Karpas-422 (cell line): ENCODE results near the gene TAS1R1. TPM values are rescaled to one million over a fixed set of nuclear protein-coding genes. Genes with fewer than 3 reads are reported as not detected.
A peak's percentile ranks its signal among the peaks of the same experiment; 100 is the strongest.

Experiments used
- DNase-seq: peaks from one replicate; pipeline ENCODE4 v3.0.0-alpha.2; 2015
- H2AFZ ChIP-seq: fragments of 200-600 bp; sonication (generic); 2 replicates; pipeline ENCODE4 v1.6.1; 2014; ENCODE audit warnings: antibody characterized with exemption, low read length, mixed read lengths
- H3K27ac ChIP-seq: fragments of 200-600 bp; sonication (generic); 2 replicates; pipeline ENCODE4 v1.5.1; 2014; ENCODE audit warnings: mild to moderate bottlenecking, low read length, moderate library complexity
- H3K27me3 ChIP-seq: fragments of 200-600 bp; sonication (generic); 2 replicates; pipeline ENCODE4 v1.6.1; 2014; ENCODE audit warnings: low read length, mixed read lengths
- H3K36me3 ChIP-seq: fragments of 200-600 bp; sonication (generic); 2 replicates; pipeline ENCODE4 v1.6.1; 2014; ENCODE audit warnings: low read length, mixed read lengths; ENCODE audit not compliant: insufficient read depth
- H3K4me1 ChIP-seq: fragments of 200-600 bp; sonication (generic); 2 replicates; pipeline ENCODE4 v1.6.1; 2014; ENCODE audit warnings: mild to moderate bottlenecking, low read length, mixed read lengths
- H3K4me2 ChIP-seq: fragments of 200-600 bp; sonication (generic); 2 replicates; pipeline ENCODE4 v1.6.1; 2014; ENCODE audit warnings: low read length, low read depth, mild to moderate bottlenecking; ENCODE audit not compliant: poor library complexity, severe bottlenecking
- H3K4me3 ChIP-seq: fragments of 200-600 bp; sonication (generic); 2 replicates; pipeline ENCODE4 v1.5.1; 2014; ENCODE audit warnings: mild to moderate bottlenecking, antibody characterized with exemption, low read length, mixed read lengths
- H3K79me2 ChIP-seq: fragments of 200-600 bp; sonication (generic); 2 replicates; pipeline ENCODE4 v1.6.1; 2014; ENCODE audit warnings: mild to moderate bottlenecking, low read length, mixed read lengths
- H3K9ac ChIP-seq: fragments of 200-600 bp; sonication (generic); 2 replicates; pipeline ENCODE4 v1.6.0; 2014; ENCODE audit warnings: low read length
- H3K9me2 ChIP-seq: fragments of 200-600 bp; sonication (generic), shearing (Covaris generic); replicated peaks from 2 replicates; pipeline ENCODE4 v1.6.0; 2014; ENCODE audit warnings: mild to moderate bottlenecking, low read length, moderate library complexity; ENCODE audit not compliant: insufficient read depth
- H3K9me3 ChIP-seq: fragments of 300-700, 200-600 bp; sonication (generic); 2 replicates; pipeline ENCODE4 v1.6.1; 2014; ENCODE audit warnings: low read length, mixed read lengths
- H4K20me1 ChIP-seq: fragments of 200-600 bp; sonication (generic); 2 replicates; pipeline ENCODE4 v1.6.1; 2014; ENCODE audit warnings: mild to moderate bottlenecking, antibody characterized with exemption, low read length, low read depth; ENCODE audit not compliant: insufficient read depth
- total RNA-seq: library from RNA; depleted of rRNA; stranded (reverse); fragments of >200 nt; shearing (Covaris generic); gene quantifications from 2 replicates; pipeline ENCODE4 v1.2.3, GENCODE V29; 2014; ENCODE audit warnings: low replicate concordance; rRNA removed

The TAS1R1 gene
- not detected in 2 replicates for total RNA-seq

DNA sequence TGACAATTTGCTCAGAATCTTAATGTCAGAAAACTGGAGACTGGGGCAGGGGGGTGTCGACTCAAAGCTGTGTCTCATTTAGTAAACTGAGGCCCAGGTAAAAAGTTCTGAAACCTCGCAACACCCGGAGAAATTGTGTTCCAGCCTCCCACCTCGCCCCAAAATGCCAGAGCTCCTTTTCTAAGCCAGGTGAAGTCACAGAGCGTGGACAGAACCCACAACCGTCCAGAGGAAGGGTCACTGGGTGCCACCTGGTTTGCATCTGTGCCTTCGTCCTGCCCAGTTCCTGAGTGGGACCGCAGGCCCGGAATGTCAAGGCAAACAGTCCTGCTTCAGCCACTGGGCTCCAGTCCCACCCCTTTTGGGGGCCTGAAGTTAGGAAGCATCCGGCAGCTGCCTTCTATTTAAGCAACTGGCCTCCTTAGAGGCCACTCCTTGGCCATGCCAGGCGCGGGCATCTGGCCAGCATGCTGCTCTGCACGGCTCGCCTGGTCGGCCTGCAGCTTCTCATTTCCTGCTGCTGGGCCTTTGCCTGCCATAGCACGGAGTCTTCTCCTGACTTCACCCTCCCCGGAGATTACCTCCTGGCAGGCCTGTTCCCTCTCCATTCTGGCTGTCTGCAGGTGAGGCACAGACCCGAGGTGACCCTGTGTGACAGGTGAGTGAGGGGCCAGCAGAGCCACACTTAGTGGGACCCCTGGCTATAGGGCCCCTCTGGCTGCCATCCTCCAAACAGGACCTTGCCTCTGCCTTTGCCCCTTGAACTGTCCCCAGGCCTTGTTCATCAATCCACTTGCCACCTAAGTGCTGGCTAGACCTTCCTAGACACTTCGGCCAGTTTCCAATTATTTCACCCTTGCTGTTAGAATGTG, at the start of gene TAS1R1:
TAS1R1 (plus strand) TSS at position 401 of the 872 bp plus-strand sequence; CDS start at position 468, 67 bp downstream.
- H2AFZ ChIP-seq, result peak within 1 kb of the TSS; percentile 95
- peaks cover 19% of the 10 kb centered on the region for H3K4me1 ChIP-seq
- H3K4me2 ChIP-seq, result peak within 1 kb of the TSS; percentile 91
- peak within 1 kb of the TSS; percentile 64 for H3K27ac ChIP-seq
- DNase-seq, result no peak
- no peaks in the 10 kb centered on the region; the same call in 1 of the 2 replicates for H4K20me1 ChIP-seq
- peaks cover 6% of the 10 kb centered on the region for H3K36me3 ChIP-seq
- H3K4me3 ChIP-seq, result peak within 1 kb of the TSS; percentile 100
- H3K9ac ChIP-seq, result peak within 1 kb of the TSS; percentile 100
- H3K79me2 ChIP-seq, result peaks cover 29% of the 10 kb centered on the region
- no peaks in the 10 kb centered on the region for H3K9me3 ChIP-seq
- H3K9me2 ChIP-seq, result no peaks in the 10 kb centered on the region
- no peaks in the 10 kb centered on the region for H3K27me3 ChIP-seq

DNA sequence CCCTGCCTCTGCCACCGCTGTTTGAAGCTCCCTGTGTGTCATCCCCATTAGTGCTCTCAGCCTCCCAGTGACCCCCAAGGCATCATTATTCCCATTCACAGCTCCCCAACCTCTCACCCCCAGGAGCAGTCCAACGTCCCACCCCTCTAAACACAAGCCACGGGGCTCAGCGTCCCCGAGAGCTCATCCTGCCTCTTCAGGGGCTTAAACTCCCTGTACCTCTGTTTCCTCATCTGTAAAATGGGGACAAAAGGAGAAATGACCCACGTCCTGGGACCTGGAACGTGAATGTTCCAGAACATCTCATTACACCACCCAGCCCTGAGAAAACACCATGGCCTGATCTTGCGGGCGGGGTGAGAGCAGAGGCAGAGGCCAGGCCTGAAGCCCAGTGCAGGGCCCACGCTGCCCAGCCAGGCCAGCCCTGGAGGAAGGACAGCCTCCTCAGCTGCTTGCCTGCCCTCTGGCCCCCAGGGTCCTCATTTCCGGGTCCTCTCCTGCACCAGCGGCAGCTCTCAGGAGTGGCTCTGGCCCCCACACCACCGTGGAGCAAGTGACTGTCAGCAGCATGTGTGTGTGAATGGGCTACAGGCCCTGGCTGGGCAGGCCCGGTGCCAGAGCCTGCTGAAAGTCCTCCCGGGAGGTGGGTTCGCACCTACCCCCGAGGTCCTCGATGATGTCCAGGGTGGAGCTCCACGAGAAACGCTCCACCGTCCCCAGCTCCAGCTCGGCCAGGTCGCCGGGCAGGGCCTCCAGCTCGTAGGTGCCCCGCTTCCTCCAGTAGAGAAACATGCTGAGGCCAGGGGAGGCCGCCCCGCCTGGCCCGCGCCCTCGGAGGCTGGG, 49.5 kb upstream of the TAS1R1 start:
- Histone ChIP-seq H4K20me1 (no peaks in the 10 kb centered on the region), H3K27ac (no peak overlapping the region), H3K27me3 (no peaks in the 10 kb centered on the region), H3K36me3 (no peaks in the 10 kb centered on the region), H3K9me2 (no peaks in the 10 kb centered on the region), H3K9me3 (no peaks in the 10 kb centered on the region), H3K79me2 (no peaks in the 10 kb centered on the region), H3K4me1 (no peaks in the 10 kb centered on the region), H3K9ac (no peak overlapping the region), H3K4me2 (no peak overlapping the region), H3K4me3 (no peak overlapping the region), H2AFZ (no peak overlapping the region)
- DNase-seq, result no peak

DNA sequence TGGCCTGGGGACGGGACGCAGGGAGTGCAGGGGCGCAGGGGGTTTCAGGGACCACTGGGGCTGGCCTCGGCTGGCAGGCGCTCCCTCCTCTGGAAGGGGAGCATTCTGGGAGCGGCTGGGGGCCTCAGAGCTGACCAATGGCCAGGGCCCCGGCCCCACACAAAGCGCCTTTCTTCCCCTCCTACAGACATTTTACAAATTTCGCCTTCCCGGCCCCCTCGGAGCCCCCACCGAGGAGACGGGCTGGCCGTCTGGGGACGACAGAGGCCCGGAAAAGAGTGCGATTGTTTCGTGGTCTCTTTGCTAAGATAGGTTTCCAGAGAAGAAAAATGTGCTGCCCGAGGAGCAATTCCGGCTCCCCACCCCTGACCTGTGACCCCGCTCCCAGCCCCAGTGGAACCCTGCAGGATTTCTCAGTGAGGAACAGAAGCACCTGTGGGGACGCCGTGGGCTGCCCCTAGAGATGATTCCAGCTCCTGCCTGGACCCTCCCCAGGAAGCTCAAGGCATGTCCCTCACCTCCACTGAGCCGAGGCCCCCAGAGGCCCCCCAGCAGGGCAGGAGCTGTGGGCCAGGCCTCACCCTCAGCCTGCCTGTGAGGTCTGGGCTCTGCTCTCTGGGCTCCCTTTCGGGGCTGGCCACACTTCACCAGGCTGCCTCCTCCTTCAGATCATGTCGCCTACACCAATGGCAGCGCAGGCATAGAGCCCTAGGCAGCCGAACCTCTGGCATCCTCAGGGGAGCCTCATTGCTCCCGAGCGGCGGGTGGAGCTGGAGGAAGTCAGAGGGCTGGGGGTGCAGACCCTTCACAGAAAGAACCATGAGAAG, 48.7 kb upstream of the TAS1R1 start:
- no peaks in the 10 kb centered on the region for H3K36me3 ChIP-seq
- H3K79me2 ChIP-seq, result no peaks in the 10 kb centered on the region
- H3K4me1 ChIP-seq, result no peaks in the 10 kb centered on the region
- DNase-seq, result no peak
- H2AFZ ChIP-seq, result no peak overlapping the region
- H3K4me3 ChIP-seq, result no peak overlapping the region
- no peaks in the 10 kb centered on the region for H4K20me1 ChIP-seq
- no peak overlapping the region for H3K27ac ChIP-seq
- H3K9me3 ChIP-seq, result no peaks in the 10 kb centered on the region
- H3K27me3 ChIP-seq, result no peaks in the 10 kb centered on the region
- H3K4me2 ChIP-seq, result no peak overlapping the region
- H3K9ac ChIP-seq, result no peak overlapping the region
- no peaks in the 10 kb centered on the region for H3K9me2 ChIP-seq

DNA sequence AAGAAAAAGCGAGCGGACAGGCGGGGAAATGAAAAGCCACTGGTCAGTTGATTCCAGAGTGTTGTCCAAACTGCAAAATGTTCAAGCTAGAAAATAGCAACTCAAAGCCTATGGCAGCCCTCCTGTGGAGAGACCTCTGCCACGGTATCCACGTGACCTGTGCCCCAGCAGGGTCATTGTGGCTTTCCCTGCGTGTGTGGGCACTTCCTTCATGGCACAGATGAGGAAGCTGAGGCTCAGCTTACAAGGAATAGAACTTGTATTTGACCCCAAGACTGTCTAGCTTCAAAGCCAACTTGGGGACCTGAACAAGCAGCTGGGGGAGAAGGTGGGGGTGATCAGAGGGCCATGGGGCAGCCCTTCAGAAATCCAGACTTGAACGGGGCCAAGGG, 48.1 kb upstream of the TAS1R1 start:
- DNase-seq, result no peak
- Histone ChIP-seq H3K9me3 (no peaks in the 10 kb centered on the region), H3K27ac (no peak overlapping the region), H3K9me2 (no peaks in the 10 kb centered on the region), H3K79me2 (no peaks in the 10 kb centered on the region), H3K4me1 (no peaks in the 10 kb centered on the region), H3K9ac (no peak overlapping the region), H3K4me2 (no peak overlapping the region), H4K20me1 (no peaks in the 10 kb centered on the region), H3K36me3 (no peaks in the 10 kb centered on the region), H3K27me3 (no peaks in the 10 kb centered on the region), H3K4me3 (no peak overlapping the region), H2AFZ (no peak overlapping the region)

DNA sequence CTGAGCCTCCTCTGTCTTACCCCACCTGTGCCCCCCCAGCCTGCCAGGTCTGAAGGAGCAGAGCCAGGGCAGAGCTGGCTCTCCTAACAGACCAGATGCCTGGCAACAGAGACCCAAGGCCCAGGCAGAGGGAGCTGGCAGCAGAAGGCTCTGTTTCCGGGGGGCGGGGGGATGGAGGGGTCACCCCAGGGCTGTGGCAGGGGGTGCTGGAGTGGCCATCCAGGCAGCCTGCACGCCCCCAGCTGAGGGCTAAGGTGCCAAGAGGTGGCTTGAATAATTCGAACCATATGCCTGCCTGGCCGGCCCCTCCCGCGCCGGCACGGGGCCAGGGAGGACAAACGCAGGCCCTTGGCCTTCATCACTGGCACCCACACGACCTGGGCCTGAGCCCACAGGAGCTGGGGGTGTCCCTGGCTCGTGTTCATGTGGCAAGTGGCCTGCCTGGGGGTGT, 47.6 kb upstream of the TAS1R1 start:
- H4K20me1 ChIP-seq, result no peaks in the 10 kb centered on the region
- H3K36me3 ChIP-seq, result no peaks in the 10 kb centered on the region
- H3K79me2 ChIP-seq, result no peaks in the 10 kb centered on the region
- no peak overlapping the region for H2AFZ ChIP-seq
- H3K4me1 ChIP-seq, result no peaks in the 10 kb centered on the region
- no peak overlapping the region for H3K9ac ChIP-seq
- DNase-seq, result no peak
- H3K9me2 ChIP-seq, result no peaks in the 10 kb centered on the region
- H3K27ac ChIP-seq, result no peak overlapping the region
- H3K4me3 ChIP-seq, result no peak overlapping the region
- no peaks in the 10 kb centered on the region for H3K9me3 ChIP-seq
- no peaks in the 10 kb centered on the region for H3K27me3 ChIP-seq
- H3K4me2 ChIP-seq, result no peak overlapping the region

DNA sequence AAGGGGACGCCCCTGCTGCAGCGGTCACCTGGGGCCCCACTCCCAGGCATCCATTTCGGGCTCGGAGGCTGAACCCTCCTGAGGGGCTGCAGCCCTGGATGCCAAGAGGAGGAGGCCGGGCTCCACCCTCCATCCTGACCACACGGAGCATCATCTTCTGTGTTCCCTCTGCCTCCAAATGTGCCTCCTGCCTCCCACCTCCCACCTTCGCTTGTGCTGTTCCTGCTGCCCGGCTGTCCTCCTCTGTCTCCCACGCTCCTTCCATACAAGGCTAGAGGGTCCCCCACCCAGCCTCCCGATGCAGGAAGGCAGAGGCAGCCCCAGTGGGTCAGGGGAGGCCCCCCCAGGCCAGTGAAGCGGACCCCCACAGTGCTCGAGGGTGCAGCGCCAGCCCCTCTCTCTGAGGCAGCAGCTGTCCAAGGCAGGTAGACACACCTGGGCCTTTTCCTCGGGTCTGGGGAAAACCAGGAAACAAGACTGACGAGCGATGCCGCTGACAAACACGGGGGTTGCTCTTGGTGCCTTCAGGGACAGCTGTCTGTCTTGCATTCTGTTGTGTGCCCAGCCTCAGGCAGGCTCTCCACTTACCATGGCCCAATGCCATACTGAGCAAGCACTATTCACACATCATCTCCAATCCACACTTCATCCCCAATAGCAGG, 46.8 kb upstream of the TAS1R1 start:
- no peaks in the 10 kb centered on the region for H3K9me2 ChIP-seq
- no peaks in the 10 kb centered on the region for H3K9me3 ChIP-seq
- H2AFZ ChIP-seq, result no peak overlapping the region
- no peaks in the 10 kb centered on the region for H4K20me1 ChIP-seq
- no peak overlapping the region for H3K4me3 ChIP-seq
- no peaks in the 10 kb centered on the region for H3K4me1 ChIP-seq
- no peak overlapping the region for H3K4me2 ChIP-seq
- no peaks in the 10 kb centered on the region for H3K79me2 ChIP-seq
- DNase-seq, result no peak
- H3K9ac ChIP-seq, result no peak overlapping the region
- H3K27ac ChIP-seq, result no peak overlapping the region
- H3K36me3 ChIP-seq, result no peaks in the 10 kb centered on the region
- H3K27me3 ChIP-seq, result no peaks in the 10 kb centered on the region

DNA sequence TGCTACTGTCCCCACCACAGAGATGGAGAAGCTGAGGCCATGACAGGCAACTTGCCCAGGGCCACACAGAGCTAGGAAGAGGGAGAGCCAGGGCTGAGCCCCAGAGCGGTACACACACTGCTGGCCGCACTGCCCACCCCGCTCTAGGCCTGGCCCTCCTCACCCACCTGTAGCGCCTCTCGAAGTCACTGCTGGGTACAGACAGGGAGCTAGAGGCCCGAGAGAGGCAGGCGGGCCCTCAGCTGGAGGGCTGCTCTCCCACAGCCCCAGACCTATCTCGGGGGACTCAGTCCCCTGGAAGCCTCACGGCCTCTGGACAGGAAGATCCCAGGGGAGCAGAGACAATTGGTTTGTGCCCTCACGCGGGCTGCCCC, 46.3 kb upstream of the TAS1R1 start:
- Histone ChIP-seq H4K20me1 (no peaks in the 10 kb centered on the region), H3K4me1 (no peaks in the 10 kb centered on the region), H3K36me3 (no peaks in the 10 kb centered on the region), H3K27me3 (no peaks in the 10 kb centered on the region), H3K9me3 (no peaks in the 10 kb centered on the region), H3K9me2 (no peaks in the 10 kb centered on the region), H3K79me2 (no peaks in the 10 kb centered on the region), H3K4me3 (no peak overlapping the region), H3K27ac (no peak overlapping the region), H3K9ac (no peak overlapping the region), H3K4me2 (no peak overlapping the region), H2AFZ (no peak overlapping the region)
- DNase-seq, result no peak
